Astrocyte (in vitro differentiated cells and primary cell): ENCODE results near the gene ARL4A. TPM values are rescaled to one million over a fixed set of nuclear protein-coding genes. Genes with fewer than 3 reads are reported as not detected.
A peak's percentile ranks its signal among the peaks of the same experiment; 100 is the strongest.

ENCODE experiments used
- DNase-seq: peaks from one replicate; pipeline ENCODE4 v3.0.0-alpha.2; 2010; ENCODE audit warnings: low read depth
- FAIRE-seq: peaks from 2 replicates; lab custom pipeline; 2011; peaks lifted over from hg19 to GRCh38; lab: Jason Lieb, UNC
- H2AFZ ChIP-seq: 2 replicates; pipeline ENCODE4 v1.6.0; 2012; ENCODE audit warnings: low read depth, low read length, inconsistent platforms
- H3K27ac ChIP-seq: 2 replicates; pipeline ENCODE4 v1.5.1; 2011; ENCODE audit warnings: low read depth, low read length, inconsistent platforms
- H3K27me3 ChIP-seq: 2 replicates; pipeline ENCODE4 v1.6.0; 2011; ENCODE audit warnings: low read length, inconsistent platforms; ENCODE audit not compliant: insufficient read depth
- H3K36me3 ChIP-seq: 2 replicates; pipeline ENCODE4 v1.5.1; 2011; ENCODE audit warnings: low read length, inconsistent platforms; ENCODE audit not compliant: insufficient read depth
- H3K4me1 ChIP-seq: 2 replicates; pipeline ENCODE4 v1.5.1; 2011; ENCODE audit warnings: low read length, inconsistent platforms; ENCODE audit not compliant: insufficient read depth
- H3K4me2 ChIP-seq: 2 replicates; pipeline ENCODE4 v1.6.0; 2012; ENCODE audit warnings: low read length, inconsistent platforms
- H3K4me3 ChIP-seq: 2 replicates; pipeline ENCODE4 v1.5.1; 2011; ENCODE audit warnings: low read depth, mild to moderate bottlenecking, low read length, inconsistent platforms; ENCODE audit not compliant: insufficient read depth
- H3K79me2 ChIP-seq: 2 replicates; pipeline ENCODE4 v1.6.0; 2012; ENCODE audit warnings: mild to moderate bottlenecking, low read length, inconsistent platforms; ENCODE audit not compliant: insufficient read depth
- H3K9ac ChIP-seq: 2 replicates; pipeline ENCODE4 v1.6.0; 2012; ENCODE audit warnings: mild to moderate bottlenecking, low read length, inconsistent platforms
- H3K9me3 ChIP-seq: 2 replicates; pipeline ENCODE4 v1.5.1; 2012; ENCODE audit warnings: low read depth, mild to moderate bottlenecking, low read length, inconsistent platforms; ENCODE audit not compliant: insufficient read depth
- H4K20me1 ChIP-seq: 2 replicates; pipeline ENCODE4 v1.6.0; 2012; ENCODE audit warnings: low read length, inconsistent platforms; ENCODE audit not compliant: insufficient read depth
- H3K27ac Mint-ChIP-seq: one replicate; pipeline ENCODE4 v1.8.0; 2021; ENCODE audit warnings: mild to moderate bottlenecking, mixed read lengths; ENCODE audit not compliant: unreplicated experiment
- H3K27me3 Mint-ChIP-seq: one replicate; pipeline ENCODE4 v1.8.0; 2021; ENCODE audit warnings: low read depth, mixed read lengths; ENCODE audit not compliant: unreplicated experiment
- H3K36me3 Mint-ChIP-seq: one replicate; pipeline ENCODE4 v1.8.0; 2021; ENCODE audit warnings: low read depth, mixed read lengths; ENCODE audit not compliant: unreplicated experiment
- H3K4me1 Mint-ChIP-seq: one replicate; pipeline ENCODE4 v1.8.0; 2021; ENCODE audit warnings: low read depth, mixed read lengths; ENCODE audit not compliant: unreplicated experiment
- H3K4me3 Mint-ChIP-seq: one replicate; pipeline ENCODE4 v1.8.0; 2021; ENCODE audit warnings: mild to moderate bottlenecking, moderate library complexity, mixed read lengths; ENCODE audit not compliant: unreplicated experiment
- H3K9me3 Mint-ChIP-seq: one replicate; pipeline ENCODE4 v1.8.0; 2021; ENCODE audit warnings: mild to moderate bottlenecking, mixed read lengths; ENCODE audit not compliant: unreplicated experiment
- EZH2 ChIP-seq: IDR thresholded peaks from 2 replicates; pipeline ENCODE4 v1.6.1; 2012; ENCODE audit warnings: mild to moderate bottlenecking, low read length, inconsistent platforms; ENCODE audit not compliant: insufficient read depth
- total RNA-seq: library from RNA; stranded (reverse); gene quantifications from 2 replicates; pipeline ENCODE4 v1.2.1, GENCODE V29; 2021
- TF ChIP-seq, protein P1 (sequence below): IDR thresholded peaks from 2 replicates; pipeline ENCODE4 v1.5.1; 2011; ENCODE audit warnings: low read depth, mild to moderate bottlenecking, inconsistent platforms, low read length, moderate library complexity; ENCODE audit not compliant: insufficient read depth

The ARL4A gene
- total RNA-seq, 1 donor from 2014 or later = 34.6 TPM

GRCh38 chr7:12726908-12727307 is 39.5 kb downstream of the ARL4A start:
- no peaks in the 10 kb centered on the region for H3K27me3 Mint-ChIP-seq
- no peaks in the 10 kb centered on the region for H3K36me3 ChIP-seq
- no peaks in the 10 kb centered on the region for H3K27me3 ChIP-seq
- H3K9me3 ChIP-seq = no peaks in the 10 kb centered on the region
- H3K27ac ChIP-seq = no peak overlapping the region
- no peak overlapping the region for H2AFZ ChIP-seq
- H3K4me1 Mint-ChIP-seq = peaks cover 34% of the 10 kb centered on the region
- DNase-seq (no peak), FAIRE-seq (no peak)
- H3K36me3 Mint-ChIP-seq = no peaks in the 10 kb centered on the region
- H3K9ac ChIP-seq = no peak overlapping the region
- no peak overlapping the region for H3K27ac Mint-ChIP-seq
- no peaks in the 10 kb centered on the region for H3K9me3 Mint-ChIP-seq
- no peak overlapping the region for H3K4me3 Mint-ChIP-seq
- no peaks in the 10 kb centered on the region for H3K79me2 ChIP-seq
- H3K4me2 ChIP-seq = no peak overlapping the region
- H4K20me1 ChIP-seq = no peaks in the 10 kb centered on the region
- TF ChIP-seq EZH2 = no peak
- TF ChIP-seq, protein P1, sequence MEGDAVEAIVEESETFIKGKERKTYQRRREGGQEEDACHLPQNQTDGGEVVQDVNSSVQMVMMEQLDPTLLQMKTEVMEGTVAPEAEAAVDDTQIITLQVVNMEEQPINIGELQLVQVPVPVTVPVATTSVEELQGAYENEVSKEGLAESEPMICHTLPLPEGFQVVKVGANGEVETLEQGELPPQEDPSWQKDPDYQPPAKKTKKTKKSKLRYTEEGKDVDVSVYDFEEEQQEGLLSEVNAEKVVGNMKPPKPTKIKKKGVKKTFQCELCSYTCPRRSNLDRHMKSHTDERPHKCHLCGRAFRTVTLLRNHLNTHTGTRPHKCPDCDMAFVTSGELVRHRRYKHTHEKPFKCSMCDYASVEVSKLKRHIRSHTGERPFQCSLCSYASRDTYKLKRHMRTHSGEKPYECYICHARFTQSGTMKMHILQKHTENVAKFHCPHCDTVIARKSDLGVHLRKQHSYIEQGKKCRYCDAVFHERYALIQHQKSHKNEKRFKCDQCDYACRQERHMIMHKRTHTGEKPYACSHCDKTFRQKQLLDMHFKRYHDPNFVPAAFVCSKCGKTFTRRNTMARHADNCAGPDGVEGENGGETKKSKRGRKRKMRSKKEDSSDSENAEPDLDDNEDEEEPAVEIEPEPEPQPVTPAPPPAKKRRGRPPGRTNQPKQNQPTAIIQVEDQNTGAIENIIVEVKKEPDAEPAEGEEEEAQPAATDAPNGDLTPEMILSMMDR = no peak
- no peak overlapping the region for H3K4me3 ChIP-seq
- peaks cover 3% of the 10 kb centered on the region for H3K4me1 ChIP-seq

DNA sequence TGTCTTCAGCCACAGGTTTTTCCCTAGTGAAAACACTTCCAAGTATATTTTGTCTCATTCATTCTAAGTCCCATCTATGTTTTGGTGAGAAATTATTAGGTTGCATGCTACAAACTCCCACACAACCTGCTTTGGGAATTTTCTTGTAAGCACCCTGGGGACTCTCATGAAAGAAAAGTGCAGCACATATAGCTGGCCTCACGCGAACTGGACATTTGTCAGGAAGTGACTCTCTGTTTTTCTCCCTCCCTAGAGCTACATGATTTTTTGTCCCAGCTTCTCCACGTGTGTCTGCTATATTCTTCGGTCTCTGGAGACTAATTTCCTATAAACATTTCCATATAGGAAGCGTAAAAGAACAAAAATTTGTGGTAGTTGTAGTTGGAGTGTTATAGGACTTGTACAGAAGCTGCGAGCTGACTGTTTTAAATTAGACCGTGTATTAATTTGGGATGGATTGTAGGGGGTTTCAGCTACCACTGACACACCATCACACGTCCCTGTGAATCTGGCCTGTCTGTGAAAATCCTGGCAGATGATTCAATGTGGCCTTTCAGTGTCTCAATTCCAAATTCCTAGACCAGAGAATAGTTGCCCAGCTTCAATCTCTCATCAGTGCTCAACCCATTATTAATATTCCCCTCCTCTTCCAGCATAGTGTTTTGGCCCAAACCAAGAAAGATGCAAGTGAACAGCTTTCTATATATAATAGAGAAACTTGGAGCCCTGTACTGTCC is 40.2 kb downstream of the ARL4A start:
- Mint-ChIP-seq H3K9me3 (no peaks in the 10 kb centered on the region), H3K4me1 (peaks cover 32% of the 10 kb centered on the region), H3K4me3 (no peak overlapping the region), H3K36me3 (no peaks in the 10 kb centered on the region), H3K27ac (peak overlapping the region; percentile 37), H3K27me3 (no peaks in the 10 kb centered on the region)
- H3K9ac ChIP-seq = no peak overlapping the region
- no peak overlapping the region for H2AFZ ChIP-seq
- H3K27me3 ChIP-seq = no peaks in the 10 kb centered on the region
- DNase-seq (no peak), FAIRE-seq (peak; percentile 13)
- no peaks in the 10 kb centered on the region for H3K79me2 ChIP-seq
- H3K9me3 ChIP-seq = no peaks in the 10 kb centered on the region
- peaks cover 3% of the 10 kb centered on the region for H3K4me1 ChIP-seq
- H4K20me1 ChIP-seq = no peaks in the 10 kb centered on the region
- no peaks in the 10 kb centered on the region for H3K36me3 ChIP-seq
- H3K27ac ChIP-seq = no peak overlapping the region
- no peak overlapping the region for H3K4me3 ChIP-seq
- H3K4me2 ChIP-seq = peak overlapping the region; percentile 10
- TF ChIP-seq, protein P1 = no peak
- TF ChIP-seq EZH2 = no peak

DNA sequence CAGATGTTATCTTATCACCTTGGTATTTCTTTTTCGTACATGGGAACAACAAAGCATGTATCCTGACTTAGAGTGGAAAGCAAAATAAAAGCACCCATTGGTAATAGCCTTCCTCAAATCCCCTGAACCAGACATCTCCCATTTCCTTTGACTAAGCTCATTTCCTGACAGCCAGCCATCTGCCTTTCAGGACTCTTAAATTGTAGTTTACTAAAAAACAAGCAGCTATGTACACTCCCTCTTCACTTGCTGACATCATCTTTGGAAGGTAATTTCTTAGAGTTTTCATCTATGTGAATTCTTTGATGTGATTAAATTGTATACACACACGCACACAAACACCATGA is 40.7 kb downstream of the ARL4A start:
- no peak for TF ChIP-seq EZH2
- TF ChIP-seq, protein P1 = no peak
- Histone ChIP-seq H3K9ac (no peak overlapping the region), H2AFZ (no peak overlapping the region), H3K4me2 (no peak overlapping the region), H3K79me2 (no peaks in the 10 kb centered on the region), H3K27me3 (no peaks in the 10 kb centered on the region), H3K4me3 (no peak overlapping the region), H4K20me1 (no peaks in the 10 kb centered on the region), H3K36me3 (no peaks in the 10 kb centered on the region), H3K4me1 (peaks cover 3% of the 10 kb centered on the region), H3K9me3 (no peaks in the 10 kb centered on the region), H3K27ac (no peak overlapping the region)
- Mint-ChIP-seq H3K27ac (peak overlapping the region; percentile 37), H3K9me3 (no peaks in the 10 kb centered on the region), H3K36me3 (no peaks in the 10 kb centered on the region), H3K4me1 (peaks cover 26% of the 10 kb centered on the region), H3K4me3 (no peak overlapping the region), H3K27me3 (no peaks in the 10 kb centered on the region)
- DNase-seq (no peak), FAIRE-seq (no peak)
